Astrocyte (in vitro differentiated cells and primary cell): Measurements from ENCODE around the gene KCNJ1. TPM values are rescaled to one million over a fixed set of nuclear protein-coding genes. Genes with fewer than 3 reads are reported as not detected.

Source experiments
- DNase-seq: peaks from one replicate; pipeline ENCODE4 v3.0.0-alpha.2; 2010; ENCODE audit warnings: low read depth
- FAIRE-seq: peaks from 2 replicates; lab custom pipeline; 2011; peaks lifted over from hg19 to GRCh38; lab: Jason Lieb, UNC
- H2AFZ ChIP-seq: 2 replicates; pipeline ENCODE4 v1.6.0; 2012; ENCODE audit warnings: low read depth, low read length, inconsistent platforms
- H3K27ac ChIP-seq: 2 replicates; pipeline ENCODE4 v1.5.1; 2011; ENCODE audit warnings: low read depth, low read length, inconsistent platforms
- H3K27me3 ChIP-seq: 2 replicates; pipeline ENCODE4 v1.6.0; 2011; ENCODE audit warnings: low read length, inconsistent platforms; ENCODE audit not compliant: insufficient read depth
- H3K36me3 ChIP-seq: 2 replicates; pipeline ENCODE4 v1.5.1; 2011; ENCODE audit warnings: low read length, inconsistent platforms; ENCODE audit not compliant: insufficient read depth
- H3K4me1 ChIP-seq: 2 replicates; pipeline ENCODE4 v1.5.1; 2011; ENCODE audit warnings: low read length, inconsistent platforms; ENCODE audit not compliant: insufficient read depth
- H3K4me2 ChIP-seq: 2 replicates; pipeline ENCODE4 v1.6.0; 2012; ENCODE audit warnings: low read length, inconsistent platforms
- H3K4me3 ChIP-seq: 2 replicates; pipeline ENCODE4 v1.5.1; 2011; ENCODE audit warnings: low read depth, mild to moderate bottlenecking, low read length, inconsistent platforms; ENCODE audit not compliant: insufficient read depth
- H3K79me2 ChIP-seq: 2 replicates; pipeline ENCODE4 v1.6.0; 2012; ENCODE audit warnings: mild to moderate bottlenecking, low read length, inconsistent platforms; ENCODE audit not compliant: insufficient read depth
- H3K9ac ChIP-seq: 2 replicates; pipeline ENCODE4 v1.6.0; 2012; ENCODE audit warnings: mild to moderate bottlenecking, low read length, inconsistent platforms
- H3K9me3 ChIP-seq: 2 replicates; pipeline ENCODE4 v1.5.1; 2012; ENCODE audit warnings: low read depth, mild to moderate bottlenecking, low read length, inconsistent platforms; ENCODE audit not compliant: insufficient read depth
- H4K20me1 ChIP-seq: 2 replicates; pipeline ENCODE4 v1.6.0; 2012; ENCODE audit warnings: low read length, inconsistent platforms; ENCODE audit not compliant: insufficient read depth
- H3K27ac Mint-ChIP-seq: one replicate; pipeline ENCODE4 v1.8.0; 2021; ENCODE audit warnings: mild to moderate bottlenecking, mixed read lengths; ENCODE audit not compliant: unreplicated experiment
- H3K27me3 Mint-ChIP-seq: one replicate; pipeline ENCODE4 v1.8.0; 2021; ENCODE audit warnings: low read depth, mixed read lengths; ENCODE audit not compliant: unreplicated experiment
- H3K36me3 Mint-ChIP-seq: one replicate; pipeline ENCODE4 v1.8.0; 2021; ENCODE audit warnings: low read depth, mixed read lengths; ENCODE audit not compliant: unreplicated experiment
- H3K4me1 Mint-ChIP-seq: one replicate; pipeline ENCODE4 v1.8.0; 2021; ENCODE audit warnings: low read depth, mixed read lengths; ENCODE audit not compliant: unreplicated experiment
- H3K4me3 Mint-ChIP-seq: one replicate; pipeline ENCODE4 v1.8.0; 2021; ENCODE audit warnings: mild to moderate bottlenecking, moderate library complexity, mixed read lengths; ENCODE audit not compliant: unreplicated experiment
- H3K9me3 Mint-ChIP-seq: one replicate; pipeline ENCODE4 v1.8.0; 2021; ENCODE audit warnings: mild to moderate bottlenecking, mixed read lengths; ENCODE audit not compliant: unreplicated experiment
- EZH2 ChIP-seq: IDR thresholded peaks from 2 replicates; pipeline ENCODE4 v1.6.1; 2012; ENCODE audit warnings: mild to moderate bottlenecking, low read length, inconsistent platforms; ENCODE audit not compliant: insufficient read depth
- total RNA-seq: library from RNA; stranded (reverse); gene quantifications from 2 replicates; pipeline ENCODE4 v1.2.1, GENCODE V29; 2021
- TF ChIP-seq, protein P1 (sequence below): IDR thresholded peaks from 2 replicates; pipeline ENCODE4 v1.5.1; 2011; ENCODE audit warnings: low read depth, mild to moderate bottlenecking, inconsistent platforms, low read length, moderate library complexity; ENCODE audit not compliant: insufficient read depth

Gene KCNJ1
- total RNA-seq, 1 donor from 2014 or later = not detected

DNA sequence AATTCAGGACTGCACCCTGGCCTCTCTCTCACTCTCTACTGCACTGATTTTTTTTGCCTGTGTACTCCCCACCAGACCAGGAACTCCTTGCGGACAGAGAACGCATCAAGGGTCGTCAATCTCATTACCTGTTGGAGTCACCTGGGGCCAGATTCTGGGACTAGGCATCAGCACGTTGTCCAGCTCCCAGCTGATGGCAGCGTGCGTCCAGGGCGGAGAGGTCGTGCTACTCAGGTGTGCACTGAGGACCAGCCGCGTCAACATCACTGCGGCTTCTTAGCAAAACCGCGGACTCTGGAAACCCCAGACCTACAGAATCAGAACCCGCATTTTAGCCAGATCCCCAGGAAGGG, 37.2 kb upstream of the KCNJ1 start:
- H3K4me1 Mint-ChIP-seq = peaks cover 51% of the 10 kb centered on the region

DNA sequence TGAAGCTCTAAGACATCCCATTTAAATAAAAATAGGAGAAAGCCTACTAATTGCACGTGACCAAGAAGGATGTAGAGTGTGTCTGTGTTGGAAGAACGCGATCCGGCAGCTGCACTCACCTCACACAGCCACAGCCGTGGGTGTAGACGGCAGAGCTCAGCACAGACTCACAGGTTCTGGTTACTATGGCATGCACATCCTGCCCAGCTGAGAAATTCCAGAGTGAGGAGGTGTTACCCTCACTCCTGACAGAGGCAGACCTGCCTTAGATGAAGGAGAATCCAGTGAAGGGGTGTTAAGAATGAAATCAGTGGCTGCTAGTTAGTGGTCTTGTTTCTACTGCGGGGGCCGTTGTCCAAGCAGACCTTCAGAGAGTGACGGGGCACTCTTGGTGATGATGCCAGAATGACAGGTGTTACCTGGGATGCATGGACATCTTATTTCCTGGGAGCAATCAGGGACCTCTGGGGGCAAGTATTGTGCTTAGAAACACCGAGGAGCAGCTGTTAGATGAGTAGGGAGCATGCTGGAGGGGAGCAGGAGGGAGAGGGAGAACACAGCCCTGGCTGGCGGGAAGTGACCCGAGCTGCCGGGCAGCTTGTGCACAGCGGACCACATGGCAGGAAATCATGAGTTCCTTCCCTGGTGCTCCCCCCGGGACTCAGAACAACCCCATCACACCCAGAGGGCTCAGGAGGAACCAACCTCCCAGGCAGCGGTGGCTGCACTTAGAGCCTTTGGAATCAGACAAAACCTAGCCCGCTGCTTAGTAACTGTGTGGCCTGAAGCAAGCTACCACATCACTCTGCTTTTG, 36.4 kb upstream of the KCNJ1 start:
- Histone ChIP-seq H3K4me2 (peak overlapping the region; percentile 82), H2AFZ (no peak overlapping the region), H3K27me3 (no peaks in the 10 kb centered on the region), H3K4me3 (no peak overlapping the region), H3K4me1 (peaks cover 29% of the 10 kb centered on the region), H4K20me1 (no peaks in the 10 kb centered on the region), H3K9ac (peak overlapping the region; percentile 4), H3K36me3 (no peaks in the 10 kb centered on the region), H3K9me3 (no peaks in the 10 kb centered on the region), H3K27ac (peak overlapping the region; percentile 3), H3K79me2 (no peaks in the 10 kb centered on the region)
- Mint-ChIP-seq H3K4me3 (peak overlapping the region; percentile 48), H3K27me3 (peaks cover 19% of the 10 kb centered on the region), H3K36me3 (peaks cover 3% of the 10 kb centered on the region), H3K9me3 (no peaks in the 10 kb centered on the region), H3K4me1 (peaks cover 43% of the 10 kb centered on the region), H3K27ac (peak overlapping the region; percentile 81)
- FAIRE-seq (peak; percentile 45), DNase-seq (peak; percentile 85)
- TF ChIP-seq EZH2 = no peak
- TF ChIP-seq, protein P1, sequence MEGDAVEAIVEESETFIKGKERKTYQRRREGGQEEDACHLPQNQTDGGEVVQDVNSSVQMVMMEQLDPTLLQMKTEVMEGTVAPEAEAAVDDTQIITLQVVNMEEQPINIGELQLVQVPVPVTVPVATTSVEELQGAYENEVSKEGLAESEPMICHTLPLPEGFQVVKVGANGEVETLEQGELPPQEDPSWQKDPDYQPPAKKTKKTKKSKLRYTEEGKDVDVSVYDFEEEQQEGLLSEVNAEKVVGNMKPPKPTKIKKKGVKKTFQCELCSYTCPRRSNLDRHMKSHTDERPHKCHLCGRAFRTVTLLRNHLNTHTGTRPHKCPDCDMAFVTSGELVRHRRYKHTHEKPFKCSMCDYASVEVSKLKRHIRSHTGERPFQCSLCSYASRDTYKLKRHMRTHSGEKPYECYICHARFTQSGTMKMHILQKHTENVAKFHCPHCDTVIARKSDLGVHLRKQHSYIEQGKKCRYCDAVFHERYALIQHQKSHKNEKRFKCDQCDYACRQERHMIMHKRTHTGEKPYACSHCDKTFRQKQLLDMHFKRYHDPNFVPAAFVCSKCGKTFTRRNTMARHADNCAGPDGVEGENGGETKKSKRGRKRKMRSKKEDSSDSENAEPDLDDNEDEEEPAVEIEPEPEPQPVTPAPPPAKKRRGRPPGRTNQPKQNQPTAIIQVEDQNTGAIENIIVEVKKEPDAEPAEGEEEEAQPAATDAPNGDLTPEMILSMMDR = no peak

More for the DNA sequence above, 37.2 kb upstream of the KCNJ1 start:
- DNase-seq (no peak), FAIRE-seq (no peak)
- H2AFZ ChIP-seq = no peak overlapping the region
- peak overlapping the region; percentile 81 for H3K27ac Mint-ChIP-seq
- H3K27me3 Mint-ChIP-seq = peaks cover 14% of the 10 kb centered on the region
- peak overlapping the region; percentile 4 for H3K9ac ChIP-seq
- H3K36me3 Mint-ChIP-seq = peaks cover 2% of the 10 kb centered on the region
- no peaks in the 10 kb centered on the region for H3K79me2 ChIP-seq
- H3K9me3 ChIP-seq = no peaks in the 10 kb centered on the region
- no peak overlapping the region for H3K4me3 ChIP-seq
- no peaks in the 10 kb centered on the region for H3K9me3 Mint-ChIP-seq
- peak overlapping the region; percentile 48 for H3K4me3 Mint-ChIP-seq
- peak overlapping the region; percentile 82 for H3K4me2 ChIP-seq
- TF ChIP-seq, protein P1 = no peak
- no peak for TF ChIP-seq EZH2
- no peak overlapping the region for H3K27ac ChIP-seq
- no peaks in the 10 kb centered on the region for H4K20me1 ChIP-seq
- H3K27me3 ChIP-seq = no peaks in the 10 kb centered on the region
- H3K36me3 ChIP-seq = no peaks in the 10 kb centered on the region
- H3K4me1 ChIP-seq = peaks cover 37% of the 10 kb centered on the region
